ENCODE measurements around the gene SUPT4H1.

SUPT4H1 gene

GRCh38 chr17:58326609-58327362, 25.2 kb downstream of the SUPT4H1 start:
- no peak overlapping the region for H3K4me3 ChIP-seq (ENCODE audit: severe bottlenecking)
- DNase-seq (ENCODE audit: low spot score): no peak
- no peak overlapping the region for H3K27ac ChIP-seq (ENCODE audit: poor library complexity, severe bottlenecking)
- H3K9me3 ChIP-seq (ENCODE audit: severe bottlenecking): no peaks in the 10 kb centered on the region
- no peak for ATAC-seq (ENCODE audit: low read depth)
- no peaks in the 10 kb centered on the region for H3K4me1 ChIP-seq (ENCODE audit: insufficient read depth, poor library complexity, severe bottlenecking)
- peaks cover 4% of the 10 kb centered on the region for H3K27me3 ChIP-seq (ENCODE audit: insufficient read depth, poor library complexity, severe bottlenecking)
- no peak for TF ChIP-seq CTCF (IDR thresholded peaks at IDR 0.05; ENCODE audit: poor library complexity, severe bottlenecking)
- H3K36me3 ChIP-seq (ENCODE audit: low read depth): no peaks in the 10 kb centered on the region

- Histone ChIP-seq H3K4me3 (ENCODE audit: severe bottlenecking) (no peak overlapping the region), H3K9me3 (ENCODE audit: severe bottlenecking) (no peaks in the 10 kb centered on the region), H3K27ac (ENCODE audit: poor library complexity, severe bottlenecking) (no peak overlapping the region), H3K27me3 (ENCODE audit: insufficient read depth, poor library complexity, severe bottlenecking) (peaks cover 4% of the 10 kb centered on the region), H3K36me3 (ENCODE audit: low read depth) (no peaks in the 10 kb centered on the region), H3K4me1 (ENCODE audit: insufficient read depth, poor library complexity, severe bottlenecking) (no peaks in the 10 kb centered on the region)
- DNase-seq (ENCODE audit: low spot score) (no peak), ATAC-seq (ENCODE audit: low read depth) (no peak)
- TF ChIP-seq CTCF (IDR thresholded peaks at IDR 0.05; ENCODE audit: poor library complexity, severe bottlenecking): no peak
Measured at GRCh38 chr17:58325976-58326468, 26.0 kb downstream of the SUPT4H1 start.

GRCh38 chr17:58325289-58325726, 26.7 kb downstream of the SUPT4H1 start:
- Histone ChIP-seq H3K4me3 (ENCODE audit: severe bottlenecking) (no peak overlapping the region), H3K36me3 (ENCODE audit: low read depth) (no peaks in the 10 kb centered on the region), H3K27me3 (ENCODE audit: insufficient read depth, poor library complexity, severe bottlenecking) (peaks cover 4% of the 10 kb centered on the region), H3K9me3 (ENCODE audit: severe bottlenecking) (no peaks in the 10 kb centered on the region), H3K4me1 (ENCODE audit: insufficient read depth, poor library complexity, severe bottlenecking) (no peaks in the 10 kb centered on the region), H3K27ac (ENCODE audit: poor library complexity, severe bottlenecking) (no peak overlapping the region)
- ATAC-seq (ENCODE audit: low read depth) (no peak), DNase-seq (ENCODE audit: low spot score) (no peak)
- no peak for TF ChIP-seq CTCF (IDR thresholded peaks at IDR 0.05; ENCODE audit: poor library complexity, severe bottlenecking)

- no peaks in the 10 kb centered on the region for H3K9me3 ChIP-seq (ENCODE audit: severe bottlenecking)
- no peak for DNase-seq (ENCODE audit: low spot score)
- ATAC-seq (ENCODE audit: low read depth): peak; percentile 64
- H3K4me1 ChIP-seq (ENCODE audit: insufficient read depth, poor library complexity, severe bottlenecking): no peaks in the 10 kb centered on the region
- H3K27me3 ChIP-seq (ENCODE audit: insufficient read depth, poor library complexity, severe bottlenecking): peaks cover 4% of the 10 kb centered on the region
- no peak for TF ChIP-seq CTCF (IDR thresholded peaks at IDR 0.05; ENCODE audit: poor library complexity, severe bottlenecking)
- H3K27ac ChIP-seq (ENCODE audit: poor library complexity, severe bottlenecking): no peak overlapping the region
- H3K4me3 ChIP-seq (ENCODE audit: severe bottlenecking): peak overlapping the region; percentile 31
- H3K36me3 ChIP-seq (ENCODE audit: low read depth): no peaks in the 10 kb centered on the region
Measured at GRCh38 chr17:58324409-58325288, 27.4 kb downstream of the SUPT4H1 start.
